NB4 (cell line): Measurements from ENCODE around the gene ARHGAP45.
A peak's percentile ranks its signal among the peaks of the same experiment; 100 is the strongest.

ENCODE experiments used
- DNase-seq: peaks from one replicate; pipeline ENCODE4 v3.0.0; 2010; ENCODE audit warnings: low read depth
- H3K4me3 ChIP-seq: one replicate; pipeline ENCODE4 v1.5.1; 2011; ENCODE audit warnings: mild to moderate bottlenecking, low read depth, low read length, moderate library complexity
- MYC ChIP-seq: IDR thresholded peaks from 2 replicates; pipeline ENCODE4 v1.6.1; 2011; ENCODE audit warnings: low read depth, low read length
- POLR2A ChIP-seq: IDR thresholded peaks from 2 replicates; pipeline ENCODE4 v1.6.1; 2011; ENCODE audit warnings: mild to moderate bottlenecking; ENCODE audit not compliant: insufficient read length; ENCODE audit errors: extremely low read depth
- TF ChIP-seq, protein P1 (sequence below): IDR thresholded peaks from one replicate; pipeline ENCODE4 v1.5.1; 2012; ENCODE audit warnings: low read depth, low read length
- TF ChIP-seq, protein P2 (sequence below): IDR thresholded peaks from 2 replicates; pipeline ENCODE4 v1.6.1; 2011; ENCODE audit warnings: low read depth, low read length

The ARHGAP45 gene

DNA sequence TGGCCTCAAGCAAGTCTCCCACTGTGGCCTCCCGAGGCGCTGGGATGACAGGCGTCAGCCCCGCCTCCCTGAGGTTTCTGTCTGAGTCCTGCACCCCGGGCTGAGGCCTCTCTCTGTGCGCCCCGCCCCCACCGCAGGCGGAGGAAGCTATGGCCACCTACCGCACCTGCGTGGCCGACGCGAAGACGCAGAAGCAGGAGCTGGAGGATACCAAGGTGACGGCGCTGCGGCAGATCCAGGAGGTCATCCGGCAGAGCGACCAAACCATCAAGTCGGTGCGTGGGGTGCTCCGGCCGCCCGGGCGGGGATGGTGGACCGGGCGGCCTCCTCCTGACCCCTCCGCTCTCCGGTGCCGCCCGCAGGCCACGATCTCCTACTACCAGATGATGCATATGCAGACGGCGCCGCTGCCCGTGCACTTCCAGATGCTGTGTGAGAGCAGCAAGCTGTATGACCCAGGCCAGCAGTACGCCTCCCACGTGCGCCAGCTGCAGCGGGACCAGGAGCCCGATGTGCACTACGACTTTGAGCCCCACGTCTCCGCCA, 12.7 kb downstream of the ARHGAP45 start:
- H3K4me3 ChIP-seq, result no peak overlapping the region
- no peak for DNase-seq
- TF ChIP-seq, protein P1, sequence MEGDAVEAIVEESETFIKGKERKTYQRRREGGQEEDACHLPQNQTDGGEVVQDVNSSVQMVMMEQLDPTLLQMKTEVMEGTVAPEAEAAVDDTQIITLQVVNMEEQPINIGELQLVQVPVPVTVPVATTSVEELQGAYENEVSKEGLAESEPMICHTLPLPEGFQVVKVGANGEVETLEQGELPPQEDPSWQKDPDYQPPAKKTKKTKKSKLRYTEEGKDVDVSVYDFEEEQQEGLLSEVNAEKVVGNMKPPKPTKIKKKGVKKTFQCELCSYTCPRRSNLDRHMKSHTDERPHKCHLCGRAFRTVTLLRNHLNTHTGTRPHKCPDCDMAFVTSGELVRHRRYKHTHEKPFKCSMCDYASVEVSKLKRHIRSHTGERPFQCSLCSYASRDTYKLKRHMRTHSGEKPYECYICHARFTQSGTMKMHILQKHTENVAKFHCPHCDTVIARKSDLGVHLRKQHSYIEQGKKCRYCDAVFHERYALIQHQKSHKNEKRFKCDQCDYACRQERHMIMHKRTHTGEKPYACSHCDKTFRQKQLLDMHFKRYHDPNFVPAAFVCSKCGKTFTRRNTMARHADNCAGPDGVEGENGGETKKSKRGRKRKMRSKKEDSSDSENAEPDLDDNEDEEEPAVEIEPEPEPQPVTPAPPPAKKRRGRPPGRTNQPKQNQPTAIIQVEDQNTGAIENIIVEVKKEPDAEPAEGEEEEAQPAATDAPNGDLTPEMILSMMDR, result no peak
- TF ChIP-seq POLR2A (no peak), MYC (no peak)
- TF ChIP-seq, protein P2, sequence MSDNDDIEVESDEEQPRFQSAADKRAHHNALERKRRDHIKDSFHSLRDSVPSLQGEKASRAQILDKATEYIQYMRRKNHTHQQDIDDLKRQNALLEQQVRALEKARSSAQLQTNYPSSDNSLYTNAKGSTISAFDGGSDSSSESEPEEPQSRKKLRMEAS, result no peak

DNA sequence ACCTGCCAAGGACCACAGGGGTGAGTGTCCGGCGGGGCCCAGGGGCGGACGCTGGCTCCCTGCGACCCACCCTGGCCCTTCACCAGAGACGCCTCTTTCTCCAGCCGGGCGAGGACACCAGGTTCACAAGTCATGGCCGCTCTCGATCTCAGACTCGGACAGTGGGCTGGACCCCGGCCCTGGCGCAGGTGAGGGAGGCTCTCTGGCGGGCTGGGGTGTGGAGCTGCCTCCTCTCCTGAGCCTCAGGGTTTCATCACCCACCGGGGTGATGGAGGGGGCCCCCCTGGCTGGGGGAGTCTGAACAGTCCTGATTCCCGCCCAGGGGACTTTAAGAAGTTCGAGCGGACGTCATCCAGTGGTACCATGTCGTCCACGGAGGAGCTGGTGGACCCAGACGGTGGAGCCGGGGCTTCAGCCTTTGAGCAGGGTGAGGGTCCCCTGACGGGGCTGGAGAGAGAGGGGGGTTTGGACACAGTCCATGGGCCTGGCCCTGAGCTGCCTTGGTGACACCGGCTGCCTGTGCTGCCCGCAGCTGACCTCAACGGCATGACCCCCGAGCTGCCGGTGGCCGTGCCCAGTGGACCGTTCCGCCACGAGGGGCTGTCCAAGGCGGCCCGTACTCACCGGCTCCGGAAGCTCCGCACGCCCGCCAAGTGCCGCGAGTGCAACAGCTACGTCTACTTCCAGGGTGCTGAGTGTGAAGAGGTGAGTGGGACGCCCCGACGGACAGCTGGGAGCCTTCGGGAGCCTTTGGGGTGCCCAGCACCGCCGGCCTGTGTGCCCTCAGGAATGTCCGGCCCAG, 13.6 kb downstream of the ARHGAP45 start:
- no peak overlapping the region for H3K4me3 ChIP-seq
- no peak for DNase-seq
- TF ChIP-seq MYC, result no peak
- TF ChIP-seq POLR2A, result no peak
- TF ChIP-seq, protein P1, result no peak
- TF ChIP-seq, protein P2, result no peak

DNA sequence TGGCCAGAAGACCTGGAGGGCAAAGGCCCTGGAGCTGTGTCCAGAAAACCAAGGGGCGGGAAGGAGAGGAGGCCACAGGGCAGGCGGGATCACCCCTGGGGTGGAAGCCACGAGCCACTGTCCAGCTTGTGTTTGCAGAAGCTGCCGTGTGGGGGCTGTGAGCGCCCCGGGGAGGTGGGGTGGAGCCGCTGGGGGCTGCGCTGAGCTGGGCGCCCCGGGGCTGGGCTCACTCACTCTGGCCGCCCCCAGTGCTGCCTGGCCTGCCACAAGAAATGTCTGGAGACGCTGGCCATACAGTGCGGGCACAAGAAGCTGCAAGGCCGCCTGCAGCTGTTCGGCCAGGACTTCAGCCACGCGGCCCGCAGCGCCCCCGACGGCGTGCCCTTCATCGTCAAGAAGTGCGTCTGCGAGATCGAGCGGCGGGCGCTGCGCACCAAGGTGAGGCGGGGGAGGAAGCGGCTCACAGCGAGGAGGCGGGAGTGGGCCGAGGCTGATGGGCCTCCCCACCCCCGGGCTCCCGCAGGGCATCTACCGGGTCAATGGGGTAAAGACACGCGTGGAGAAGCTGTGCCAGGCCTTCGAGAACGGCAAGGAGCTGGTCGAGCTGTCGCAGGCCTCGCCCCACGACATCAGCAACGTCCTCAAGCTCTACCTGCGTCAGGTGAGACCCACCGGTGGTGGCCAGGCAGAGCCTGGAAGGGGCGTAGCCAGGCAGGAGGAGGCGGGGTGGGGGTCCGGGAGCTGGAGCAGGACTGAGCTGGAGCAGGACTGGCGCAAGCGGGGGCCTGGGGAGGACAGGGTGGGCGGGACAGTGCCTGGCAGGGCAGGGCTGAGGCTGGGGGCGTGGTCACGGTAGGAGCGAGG, 14.6 kb downstream of the ARHGAP45 start:
- no peak overlapping the region for H3K4me3 ChIP-seq
- TF ChIP-seq POLR2A (no peak), MYC (no peak)
- TF ChIP-seq, protein P1, result no peak
- TF ChIP-seq, protein P2, result no peak
- no peak for DNase-seq

DNA sequence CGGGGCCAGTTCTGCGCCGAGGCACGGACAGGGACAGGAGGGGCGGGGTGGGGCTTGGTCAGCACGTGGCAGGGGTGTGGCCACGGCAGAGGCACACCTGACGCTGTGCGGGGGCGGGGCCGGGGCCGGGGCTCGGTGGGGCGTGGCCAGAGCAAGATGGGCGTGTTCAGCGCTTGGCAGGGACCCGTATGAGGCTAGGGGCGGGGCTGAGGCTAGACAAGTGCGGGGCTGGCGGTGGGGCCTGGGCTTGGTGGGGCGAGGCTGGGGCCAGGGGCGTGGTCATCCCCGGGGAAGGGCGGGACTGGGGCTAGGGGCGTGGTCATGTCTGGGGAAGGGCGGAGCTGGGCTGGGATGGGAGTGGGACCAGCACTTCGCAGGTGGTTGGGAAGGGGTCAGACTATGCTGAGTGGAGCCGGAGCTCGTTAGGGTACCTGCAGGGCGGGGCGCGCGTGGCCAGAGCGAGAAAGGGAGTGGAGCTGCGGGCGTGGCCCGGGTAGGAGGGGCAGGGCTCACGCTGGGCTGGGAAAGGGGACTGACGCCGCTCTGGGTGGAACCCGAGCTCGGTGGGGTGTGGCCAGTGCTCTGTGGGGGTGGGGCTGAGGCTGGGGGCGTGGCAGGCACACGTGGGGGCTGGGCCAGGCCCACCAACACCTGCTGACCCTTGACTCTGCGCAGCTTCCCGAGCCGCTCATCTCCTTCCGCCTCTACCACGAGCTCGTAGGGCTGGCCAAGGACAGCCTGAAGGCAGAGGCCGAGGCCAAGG, 15.4 kb downstream of the ARHGAP45 start:
- H3K4me3 ChIP-seq, result no peak overlapping the region
- no peak for TF ChIP-seq POLR2A
- TF ChIP-seq, protein P1, result no peak
- TF ChIP-seq, protein P2, result no peak
- no peak for TF ChIP-seq MYC
- DNase-seq, result peak; percentile 47
